ENCODE data around the gene SET.

- TF ChIP-seq CTCF (IDR thresholded peaks at IDR 0.05; ENCODE audit: low read depth, low read length) (no peak), EZH2phosphoT487 (IDR thresholded peaks at IDR 0.05; ENCODE audit: low read depth) (no peak)
Observed at GRCh38 chr9:128687453-128687852, 1.6 kb upstream of the SET start.

Data from OCI-LY3 (cell line).